Activated CD8-positive, alpha-beta memory T cell treated with anti-CD3 and anti-CD28 coated beads for 4 hours (primary cell): ENCODE measurements around the gene INSIG1.

Source experiments
- DNase-seq, 2 donors: peaks; one replicate each; pipeline ENCODE4 v3.0.0-alpha.2; 2020; ENCODE audit warnings: low read depth in 2 of 2

Gene INSIG1

GRCh38 chr7:155327590-155328320, 30.1 kb downstream of the INSIG1 start:
- no peak for DNase-seq

GRCh38 chr7:155329225-155329624, 31.5 kb downstream of the INSIG1 start:
- no peak for DNase-seq

- no peak for DNase-seq
These were observed 33.7 kb downstream of the INSIG1 start for GRCh38 chr7:155331396-155331795.

- no peak for DNase-seq
These were observed 35.9 kb downstream of the INSIG1 start for GRCh38 chr7:155333346-155334234.

GRCh38 chr7:155336812-155337602, 39.3 kb downstream of the INSIG1 start:
- no peak for DNase-seq

GRCh38 chr7:155337946-155338631, 40.4 kb downstream of the INSIG1 start:
- DNase-seq = no peak

GRCh38 chr7:155338632-155339320, 41.1 kb downstream of the INSIG1 start:
- peak; percentile 13 to 36 for DNase-seq

GRCh38 chr7:155339474-155339873, 41.8 kb downstream of the INSIG1 start:
- no peak for DNase-seq

- DNase-seq = no peak
These were observed 42.4 kb downstream of the INSIG1 start for GRCh38 chr7:155340071-155340531.

GRCh38 chr7:155340721-155341120, 43.0 kb downstream of the INSIG1 start:
- no peak for DNase-seq

GRCh38 chr7:155341463-155341983, 43.8 kb downstream of the INSIG1 start:
- DNase-seq = no peak

GRCh38 chr7:155342313-155342712, 44.6 kb downstream of the INSIG1 start:
- no peak for DNase-seq

GRCh38 chr7:155343150-155343549, 45.5 kb downstream of the INSIG1 start:
- no peak for DNase-seq

- no peak for DNase-seq
These were observed 46.0 kb downstream of the INSIG1 start for GRCh38 chr7:155343661-155344121.

GRCh38 chr7:155344270-155344617, 46.6 kb downstream of the INSIG1 start:
- no peak for DNase-seq

- DNase-seq = peak; percentile 60 to 68
These were observed 47.1 kb downstream of the INSIG1 start for GRCh38 chr7:155344618-155345433.

- DNase-seq = no peak
These were observed 47.8 kb downstream of the INSIG1 start for GRCh38 chr7:155345490-155345889.

GRCh38 chr7:155346285-155346684, 48.6 kb downstream of the INSIG1 start:
- no peak for DNase-seq

- no peak for DNase-seq
These were observed 51.1 kb downstream of the INSIG1 start for GRCh38 chr7:155348806-155349205.
